SK-N-MC (cell line): ENCODE results near the gene UBAP1.
"Not testable (repeated sequence)": the region's sequence is repeated elsewhere in the genome, so short reads cannot be mapped to it uniquely, and the experiment has no call there.

ENCODE experiments used
- DNase-seq: peaks from one replicate; pipeline ENCODE4 v3.0.0-alpha.2; 2011; ENCODE audit warnings: low read depth, low spot score
- H3K27ac ChIP-seq: fragments of 200-600 bp; sonication (generic); 2 replicates; pipeline ENCODE4 v1.5.1; 2016; ENCODE audit warnings: mixed run types
- H3K36me3 ChIP-seq: fragments of 200-600 bp; sonication (generic); 2 replicates; pipeline ENCODE4 v1.6.1; 2017; ENCODE audit warnings: antibody characterized with exemption, low read length, mixed read lengths; ENCODE audit not compliant: insufficient read depth
- H3K4me3 ChIP-seq: fragments of 200-600 bp; sonication (generic); 2 replicates; pipeline ENCODE4 v1.5.1; 2016
- H3K9ac ChIP-seq: fragments of 200-600 bp; sonication (generic); 2 replicates; pipeline ENCODE4 v1.8.0; 2017; ENCODE audit warnings: mixed run types, mixed read lengths; ENCODE audit not compliant: insufficient read length
- H3K9me3 ChIP-seq: fragments of 200-600 bp; sonication (generic); 2 replicates; pipeline ENCODE4 v1.6.1; 2017; ENCODE audit warnings: low read depth, mild to moderate bottlenecking, antibody characterized with exemption, low read length, moderate library complexity, mixed read lengths
- EZH2 ChIP-seq: fragments of 200-600 bp; sonication (generic); IDR thresholded peaks from one replicate; pipeline ENCODE4 v1.6.1; 2017; ENCODE audit warnings: antibody characterized with exemption
- FOXP2 ChIP-seq: optimal IDR thresholded peaks from 2 replicates; pipeline ENCODE3; 2011; ENCODE audit warnings: mild to moderate bottlenecking, moderate library complexity; ENCODE audit not compliant: insufficient read depth; ENCODE audit errors: extremely low read length, control extremely low read depth
- POLR2AphosphoS5 ChIP-seq: IDR thresholded peaks from 2 replicates; pipeline ENCODE4 v1.6.1; 2012; ENCODE audit warnings: mild to moderate bottlenecking, low read depth, low read length, borderline replicate concordance

The UBAP1 gene

GRCh38 chr9:34190996-34191892 is 12.4 kb downstream of the UBAP1 start:
- no peaks in the 10 kb centered on the region; the same call in 1 of the 2 replicates for H3K36me3 ChIP-seq
- no peak overlapping the region for H3K27ac ChIP-seq
- H3K9me3 ChIP-seq, result no peaks in the 10 kb centered on the region
- H3K9ac ChIP-seq, result no peak overlapping the region
- no peak overlapping the region for H3K4me3 ChIP-seq
- TF ChIP-seq FOXP2 (no peak), EZH2 (no peak), POLR2AphosphoS5 (no peak)
- DNase-seq, result no peak

GRCh38 chr9:34195143-34195542 is 16.3 kb downstream of the UBAP1 start:
- Histone ChIP-seq H3K27ac (no peak overlapping the region), H3K36me3 (peaks cover 3% of the 10 kb centered on the region; the same call in 1 of the 2 replicates), H3K4me3 (no peak overlapping the region), H3K9me3 (no peaks in the 10 kb centered on the region), H3K9ac (no peak overlapping the region)
- TF ChIP-seq FOXP2, result no peak
- no peak for TF ChIP-seq EZH2
- no peak for TF ChIP-seq POLR2AphosphoS5
- DNase-seq, result no peak

DNA sequence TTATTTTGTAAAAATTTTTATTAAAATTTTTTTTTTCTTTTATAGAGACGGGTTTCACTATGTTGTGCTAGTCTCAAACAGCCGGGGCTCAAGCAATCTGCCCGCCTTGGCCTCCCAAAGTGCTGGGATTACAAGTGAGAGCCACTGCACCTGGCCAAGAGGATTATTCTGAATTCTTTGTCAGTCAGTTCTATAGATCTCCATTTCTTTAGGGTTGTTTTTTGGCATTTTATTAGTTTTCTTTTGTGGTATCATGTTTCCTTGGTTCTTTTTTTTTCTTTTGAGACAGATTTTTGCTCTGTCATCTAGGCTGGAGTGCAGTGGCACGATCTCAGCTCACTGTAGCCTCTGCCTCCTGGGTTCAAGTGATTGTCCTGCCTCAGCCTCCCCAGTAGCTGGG is 18.4 kb downstream of the UBAP1 start:
- DNase-seq, H3K9ac ChIP-seq, H3K27ac ChIP-seq, H3K9me3 ChIP-seq, H3K4me3 ChIP-seq, H3K36me3 ChIP-seq: not testable (repeated sequence)

- Histone ChIP-seq H3K9ac (no peak overlapping the region), H3K4me3 (no peak overlapping the region)
Observed at GRCh38 chr9:34197756-34198711, 19.2 kb downstream of the UBAP1 start.

GRCh38 chr9:34200092-34200491 is 21.2 kb downstream of the UBAP1 start:
- TF ChIP-seq FOXP2 (no peak), POLR2AphosphoS5 (no peak), EZH2 (no peak)
- Histone ChIP-seq H3K36me3 (peaks cover 3% of the 10 kb centered on the region; the same call in 1 of the 2 replicates), H3K9me3 (no peaks in the 10 kb centered on the region), H3K4me3 (no peak overlapping the region), H3K9ac (no peak overlapping the region), H3K27ac (no peak overlapping the region)
- DNase-seq, result no peak

More at GRCh38 chr9:34197756-34198711, 19.2 kb downstream of the UBAP1 start:
- no peak overlapping the region for H3K27ac ChIP-seq
- TF ChIP-seq FOXP2, result no peak
- TF ChIP-seq POLR2AphosphoS5, result no peak
- TF ChIP-seq EZH2, result no peak
- no peak for DNase-seq
- no peaks in the 10 kb centered on the region for H3K9me3 ChIP-seq
- peaks cover 3% of the 10 kb centered on the region; the same call in 1 of the 2 replicates for H3K36me3 ChIP-seq

GRCh38 chr9:34203275-34203991 is 24.6 kb downstream of the UBAP1 start:
- Histone ChIP-seq H3K9me3 (no peaks in the 10 kb centered on the region), H3K9ac (peak overlapping the region; percentile 33), H3K4me3 (0 out of 2 replicates have a peak overlapping the region, but pooled peaks have one; percentile 26), H3K36me3 (no peaks in the 10 kb centered on the region; the same call in 1 of the 2 replicates), H3K27ac (peak overlapping the region; percentile 27; the same call in 1 of the 2 replicates)
- TF ChIP-seq EZH2 (no peak), FOXP2 (no peak), POLR2AphosphoS5 (no peak)
- DNase-seq, result no peak

- no peaks in the 10 kb centered on the region for H3K9me3 ChIP-seq
- no peak overlapping the region for H3K4me3 ChIP-seq
- TF ChIP-seq EZH2 (no peak), FOXP2 (no peak)
- DNase-seq, result no peak
- no peaks in the 10 kb centered on the region; the same call in 1 of the 2 replicates for H3K36me3 ChIP-seq
- H3K27ac ChIP-seq, result peak overlapping the region; percentile 27; the same call in 1 of the 2 replicates
- peak overlapping the region; percentile 33 for H3K9ac ChIP-seq
Observed at GRCh38 chr9:34203992-34204635, 25.3 kb downstream of the UBAP1 start.
